SK-N-MC (cell line): ENCODE results near the gene NKD1.

Source experiments
- EZH2 ChIP-seq: fragments of 200-600 bp; sonication (generic); IDR thresholded peaks from one replicate; pipeline ENCODE4 v1.6.1; 2017; ENCODE audit warnings: antibody characterized with exemption
- FOXP2 ChIP-seq: optimal IDR thresholded peaks from 2 replicates; pipeline ENCODE3; 2011; ENCODE audit warnings: mild to moderate bottlenecking, moderate library complexity; ENCODE audit not compliant: insufficient read depth; ENCODE audit errors: extremely low read length, control extremely low read depth
- POLR2AphosphoS5 ChIP-seq: IDR thresholded peaks from 2 replicates; pipeline ENCODE4 v1.6.1; 2012; ENCODE audit warnings: mild to moderate bottlenecking, low read depth, low read length, borderline replicate concordance

GRCh38 chr16:50696126-50696525 lies 147.9 kb downstream of the NKD1 start:
- TF ChIP-seq POLR2AphosphoS5 (no peak), EZH2 (no peak), FOXP2 (no peak)
